ENCODE results near the gene FOXD4L3. TPM values are rescaled to one million over a fixed set of nuclear protein-coding genes. Genes with fewer than 3 reads are reported as not detected.

The FOXD4L3 gene
- total RNA-seq, 4 donors from 2014 or later, result not detected

Other genes with a start within 250 kb of the FOXD4L3 start
- gene ZNG1C, start 60.9 kb upstream of the FOXD4L3 start, total RNA-seq, result 10 to 100 TPM in 3 of 4 donors, 1 to 10 TPM in 1; 9.2 to 21.5 (median 15.1) TPM
- 100 to 1,000 TPM; 573 to 742 (median 607) TPM for gene PGM5, start 53.7 kb downstream of the FOXD4L3 start, total RNA-seq
- under 1 TPM in 1 of 4 donors, not detected in 3; 0.34 TPM for gene TMEM252, start 238.0 kb downstream of the FOXD4L3 start, total RNA-seq

Data from esophagus muscularis mucosa (tissue), 4 donors.